ENCODE data around the gene CALML5. TPM values are rescaled to one million over a fixed set of nuclear protein-coding genes. Genes with fewer than 3 reads are reported as not detected.

CALML5 gene
- total and polyA plus RNA-seq, 9 of the 15 experiments (the other 6 are each of a cell fraction or from before 2014, with no cell fraction given) = not detected

DNA sequence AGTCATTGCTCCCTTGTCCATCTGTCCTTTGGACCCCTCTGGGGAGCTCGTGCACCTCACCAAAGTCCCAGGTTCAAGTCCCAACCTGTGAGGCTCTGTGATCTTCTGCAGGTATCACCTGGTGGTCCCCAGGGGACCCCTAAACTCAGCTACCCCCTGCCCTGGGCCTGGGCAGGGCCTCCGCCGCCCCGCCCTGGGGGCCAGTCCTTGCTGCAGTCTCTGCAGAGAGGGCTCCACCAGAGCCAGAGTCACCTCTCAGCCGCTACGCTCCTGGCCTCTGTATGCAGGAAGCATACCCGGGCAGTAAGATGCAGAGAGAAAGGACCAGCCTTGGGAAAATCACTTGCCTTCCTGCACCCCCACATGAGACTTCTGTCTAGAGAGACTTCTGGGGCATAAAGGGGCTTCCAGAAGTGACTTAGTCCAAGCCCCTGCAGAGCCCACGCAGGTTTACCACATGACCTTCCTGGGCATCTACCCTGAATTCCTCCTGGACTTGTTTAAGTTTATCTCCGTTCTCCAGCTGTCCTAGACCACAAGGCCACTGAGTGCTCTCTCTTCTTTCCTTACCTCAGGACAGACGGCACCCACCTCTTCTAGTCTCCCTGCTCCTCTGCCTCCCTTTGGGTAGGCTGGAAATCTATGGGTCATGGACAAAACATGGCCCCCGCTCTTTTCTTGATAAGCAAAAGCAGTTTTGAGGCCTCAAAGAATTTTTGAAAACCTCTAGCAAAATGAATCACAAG is 21.2 kb downstream of the CALML5 start (continued):
- TF ChIP-seq, protein P1, sequence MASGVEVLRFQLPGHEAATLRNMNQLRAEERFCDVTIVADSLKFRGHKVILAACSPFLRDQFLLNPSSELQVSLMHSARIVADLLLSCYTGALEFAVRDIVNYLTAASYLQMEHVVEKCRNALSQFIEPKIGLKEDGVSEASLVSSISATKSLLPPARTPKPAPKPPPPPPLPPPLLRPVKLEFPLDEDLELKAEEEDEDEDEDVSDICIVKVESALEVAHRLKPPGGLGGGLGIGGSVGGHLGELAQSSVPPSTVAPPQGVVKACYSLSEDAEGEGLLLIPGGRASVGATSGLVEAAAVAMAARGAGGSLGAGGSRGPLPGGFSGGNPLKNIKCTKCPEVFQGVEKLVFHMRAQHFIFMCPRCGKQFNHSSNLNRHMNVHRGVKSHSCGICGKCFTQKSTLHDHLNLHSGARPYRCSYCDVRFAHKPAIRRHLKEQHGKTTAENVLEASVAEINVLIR (CRISPR knock-in tag; IDR thresholded peaks at IDR 0.05) = no peak
- no peak for TF ChIP-seq ZNF717 (CRISPR knock-in tag; IDR thresholded peaks at IDR 0.05)
- TF ChIP-seq POLR2B (IDR thresholded peaks at IDR 0.05; ENCODE audit: low read depth, partially characterized antibody) = peak; percentile 44
- TF ChIP-seq KDM5B (IDR thresholded peaks at IDR 0.05; ENCODE audit: insufficient replicate concordance, low read depth, low read length) = peak; percentile 39
- no peak for TF ChIP-seq SRF (CRISPR knock-in tag; IDR thresholded peaks at IDR 0.05)
- TF ChIP-seq FUS (optimal IDR thresholded peaks at IDR 0.05; ENCODE audit: low read depth, low read length) = no peak
- peak; percentile 56; the same call in 1 of the 2 replicates for TF ChIP-seq KLF16 (IDR thresholded peaks at IDR 0.05)
- TF ChIP-seq TAL1 (IDR thresholded peaks at IDR 0.05) = peak; percentile 82
- TF ChIP-seq RBFOX2 (IDR thresholded peaks at IDR 0.05; ENCODE audit: low read depth, low read length) = peak; percentile 42; the same call in 1 of the 2 replicates
- no peak for TF ChIP-seq PCBP1 (IDR thresholded peaks at IDR 0.05; ENCODE audit: low read depth, low read length, poor library complexity, severe bottlenecking)
- TF ChIP-seq JUNB (CRISPR knock-in tag; conservative IDR thresholded peaks at IDR 0.05) = no peak
- no peak for TF ChIP-seq ZNF79 (CRISPR knock-in tag; IDR thresholded peaks at IDR 0.05; ENCODE audit: low read depth)
- peak; percentile 51; the same call in 1 of the 2 replicates for TF ChIP-seq HMBOX1 (IDR thresholded peaks at IDR 0.05)
- TF ChIP-seq, protein P2, sequence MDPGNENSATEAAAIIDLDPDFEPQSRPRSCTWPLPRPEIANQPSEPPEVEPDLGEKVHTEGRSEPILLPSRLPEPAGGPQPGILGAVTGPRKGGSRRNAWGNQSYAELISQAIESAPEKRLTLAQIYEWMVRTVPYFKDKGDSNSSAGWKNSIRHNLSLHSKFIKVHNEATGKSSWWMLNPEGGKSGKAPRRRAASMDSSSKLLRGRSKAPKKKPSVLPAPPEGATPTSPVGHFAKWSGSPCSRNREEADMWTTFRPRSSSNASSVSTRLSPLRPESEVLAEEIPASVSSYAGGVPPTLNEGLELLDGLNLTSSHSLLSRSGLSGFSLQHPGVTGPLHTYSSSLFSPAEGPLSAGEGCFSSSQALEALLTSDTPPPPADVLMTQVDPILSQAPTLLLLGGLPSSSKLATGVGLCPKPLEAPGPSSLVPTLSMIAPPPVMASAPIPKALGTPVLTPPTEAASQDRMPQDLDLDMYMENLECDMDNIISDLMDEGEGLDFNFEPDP (CRISPR knock-in tag; IDR thresholded peaks at IDR 0.05) = no peak
- TF ChIP-seq FOSL1 (tag; conservative IDR thresholded peaks at IDR 0.05) = peak; percentile 28; the same call in 1 of the 2 replicates
- TF ChIP-seq HMG20A (CRISPR knock-in tag; conservative IDR thresholded peaks at IDR 0.05) = no peak
- TF ChIP-seq, protein P3, sequence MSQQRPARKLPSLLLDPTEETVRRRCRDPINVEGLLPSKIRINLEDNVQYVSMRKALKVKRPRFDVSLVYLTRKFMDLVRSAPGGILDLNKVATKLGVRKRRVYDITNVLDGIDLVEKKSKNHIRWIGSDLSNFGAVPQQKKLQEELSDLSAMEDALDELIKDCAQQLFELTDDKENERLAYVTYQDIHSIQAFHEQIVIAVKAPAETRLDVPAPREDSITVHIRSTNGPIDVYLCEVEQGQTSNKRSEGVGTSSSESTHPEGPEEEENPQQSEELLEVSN (IDR thresholded peaks at IDR 0.05; ENCODE audit: borderline replicate concordance in 1 of 2, extremely low read depth in 1 of 2, insufficient read depth in 1 of 2, insufficient read length in 1 of 2, low read depth in 1 of 2, low read length in 1 of 2, poor library complexity in 1 of 2, severe bottlenecking in 1 of 2) = peak in 1 of 2 experiments; percentile 2
- TF ChIP-seq, protein P4, sequence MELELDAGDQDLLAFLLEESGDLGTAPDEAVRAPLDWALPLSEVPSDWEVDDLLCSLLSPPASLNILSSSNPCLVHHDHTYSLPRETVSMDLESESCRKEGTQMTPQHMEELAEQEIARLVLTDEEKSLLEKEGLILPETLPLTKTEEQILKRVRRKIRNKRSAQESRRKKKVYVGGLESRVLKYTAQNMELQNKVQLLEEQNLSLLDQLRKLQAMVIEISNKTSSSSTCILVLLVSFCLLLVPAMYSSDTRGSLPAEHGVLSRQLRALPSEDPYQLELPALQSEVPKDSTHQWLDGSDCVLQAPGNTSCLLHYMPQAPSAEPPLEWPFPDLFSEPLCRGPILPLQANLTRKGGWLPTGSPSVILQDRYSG (tag; conservative IDR thresholded peaks at IDR 0.05; ENCODE audit: low read depth) = 0 out of 2 replicates have a peak, but pooled peaks have one; percentile 4
- no peak for TF ChIP-seq HNRNPUL1 (IDR thresholded peaks at IDR 0.05; ENCODE audit: low read length)
